GM19239 (cell line): ENCODE data around the gene TK2.
"Not testable (repeated sequence)": the region's sequence is repeated elsewhere in the genome, so short reads cannot be mapped to it uniquely, and the experiment has no call there.

Experiments
- DNase-seq: peaks from one replicate; pipeline ENCODE4 v3.0.0; 2011; ENCODE audit warnings: low spot score; ENCODE audit not compliant: insufficient read length
- FAIRE-seq: peaks from 2 replicates; lab custom pipeline; 2011; peaks lifted over from hg19 to GRCh38; lab: Jason Lieb, UNC

Gene TK2

GRCh38 chr16:66549284-66550131 is at the start of gene TK2:
Gene TK2 (minus strand): TSS chr16:66550122. CDS start chr16:66550061, 61 bp downstream.
- FAIRE-seq (no peak), DNase-seq (peak; percentile 17)

DNA sequence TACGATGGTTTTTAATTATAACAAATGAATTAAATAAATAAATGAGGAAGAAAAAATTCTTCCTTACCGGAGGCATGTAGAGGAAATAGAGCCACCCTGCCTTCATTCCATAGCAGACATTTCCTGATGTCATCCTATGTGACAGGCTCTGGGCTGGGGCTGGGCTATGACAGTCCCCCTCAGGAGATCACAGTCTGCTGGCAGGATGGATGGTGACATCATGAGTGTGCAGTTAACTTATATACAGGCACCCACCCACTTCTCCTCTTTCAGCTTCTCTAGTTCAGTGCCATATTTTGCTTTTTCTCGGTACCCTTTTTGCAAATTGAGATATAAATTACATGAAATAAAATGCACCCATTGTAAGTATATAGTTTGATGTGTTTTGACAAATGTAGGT is 48.2 kb upstream of the TK2 start:
- FAIRE-seq (no peak), DNase-seq (no peak)

DNA sequence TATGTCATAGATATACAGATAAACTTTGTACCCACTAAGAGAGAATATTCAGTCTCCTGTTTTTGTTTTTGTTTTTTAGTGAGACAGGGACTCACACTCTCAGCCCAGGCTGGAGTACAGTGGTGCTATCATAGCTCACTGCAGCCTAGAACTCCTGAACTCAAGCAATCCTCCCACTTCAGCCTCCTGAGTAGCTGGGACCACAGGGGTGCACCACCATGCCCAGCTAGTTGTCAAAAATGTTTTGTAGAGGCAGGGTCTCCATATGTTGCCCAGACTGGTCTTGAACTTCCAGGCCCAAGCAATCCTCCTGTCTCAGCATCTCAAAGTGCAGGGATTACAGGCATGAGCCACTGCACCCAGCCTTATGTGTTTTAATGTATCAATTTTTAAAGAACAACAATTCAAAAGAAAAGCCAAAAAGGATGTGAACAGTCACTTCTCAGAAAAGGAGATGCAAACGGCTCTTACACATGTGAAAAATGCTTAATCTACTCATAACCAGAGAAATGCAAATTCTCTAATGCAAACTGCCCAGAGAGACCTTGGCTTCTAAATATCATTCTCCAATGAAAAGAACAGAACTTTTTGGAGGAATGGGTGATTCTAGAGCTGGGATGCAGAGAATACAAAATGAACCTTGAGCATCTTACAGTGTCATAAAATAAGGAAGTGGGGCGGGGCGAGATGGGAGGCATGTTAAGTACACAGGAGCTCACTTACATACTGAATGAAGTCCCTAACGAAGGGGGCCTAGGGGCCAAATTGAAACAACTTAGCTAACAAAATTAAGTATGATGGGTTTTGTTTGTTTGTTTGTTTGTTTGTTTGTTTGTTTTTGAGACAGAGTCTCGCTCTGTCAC is 47.3 kb upstream of the TK2 start:
- DNase-seq = no peak
- no peak for FAIRE-seq

DNA sequence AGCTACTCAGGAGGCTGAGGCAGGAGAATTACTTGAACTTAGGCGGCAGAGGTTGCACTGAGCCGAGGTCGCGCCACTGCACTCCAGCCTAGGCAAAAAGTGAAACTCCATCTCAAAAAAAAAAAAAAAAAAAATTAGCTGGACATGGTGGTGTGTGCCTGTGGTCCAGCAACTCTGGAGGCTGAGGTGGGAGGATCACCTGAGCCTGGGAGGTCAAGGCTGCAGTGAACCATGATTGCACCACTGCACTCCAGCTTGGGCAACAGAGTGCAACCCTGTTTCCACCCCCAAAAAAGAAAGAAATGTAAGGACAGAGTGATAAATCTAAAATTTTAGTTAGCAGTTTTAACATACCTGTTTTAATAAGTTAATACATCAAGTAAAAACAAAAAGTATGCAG is 46.6 kb upstream of the TK2 start:
- FAIRE-seq, DNase-seq: not testable (repeated sequence)

DNA sequence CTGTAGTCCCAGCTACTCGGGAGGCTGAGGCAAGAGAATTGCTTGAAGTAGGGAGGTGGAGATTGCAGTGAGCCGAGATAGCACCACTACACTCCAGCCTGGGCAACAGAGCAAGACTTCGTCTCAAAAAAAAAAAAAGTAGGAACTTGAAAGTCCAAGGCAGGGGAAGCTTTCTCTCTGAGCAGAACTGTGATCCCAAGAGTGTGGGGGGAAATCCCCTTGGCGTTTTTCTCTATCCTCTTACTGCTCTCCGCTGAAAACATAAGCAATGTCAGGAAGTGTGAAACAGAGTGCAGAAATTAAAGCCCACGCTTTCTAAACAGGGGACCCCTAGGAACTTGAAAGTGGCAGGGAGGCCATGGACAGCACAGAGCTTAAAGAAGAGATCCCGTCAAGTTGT is 44.8 kb upstream of the TK2 start:
- FAIRE-seq = no peak

GRCh38 chr16:66592814-66593213 is 42.9 kb upstream of the TK2 start:
- FAIRE-seq = no peak
- DNase-seq = no peak

More for the DNA sequence above, 44.8 kb upstream of the TK2 start:
- DNase-seq = no peak

DNA sequence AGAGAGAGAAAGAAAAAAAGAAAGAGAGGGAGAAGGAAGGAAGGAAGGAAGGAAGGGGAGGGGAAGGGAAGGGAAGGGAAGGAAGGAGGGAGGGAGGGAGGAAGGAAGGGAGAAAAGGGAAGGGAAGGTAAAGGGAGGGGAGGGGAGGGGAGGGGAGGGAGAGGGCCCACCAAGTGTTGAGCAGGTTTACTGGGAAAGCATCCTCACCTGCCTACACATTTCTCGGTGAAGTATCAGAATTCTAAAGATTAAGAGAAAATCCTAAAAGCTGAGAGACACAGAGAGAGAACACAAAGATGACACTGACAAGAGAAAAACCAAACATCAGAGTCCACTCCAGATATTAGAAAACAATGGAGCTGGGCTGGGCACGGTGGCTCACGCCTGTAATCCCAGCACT is 42.3 kb upstream of the TK2 start:
- FAIRE-seq = no peak
- no peak for DNase-seq

DNA sequence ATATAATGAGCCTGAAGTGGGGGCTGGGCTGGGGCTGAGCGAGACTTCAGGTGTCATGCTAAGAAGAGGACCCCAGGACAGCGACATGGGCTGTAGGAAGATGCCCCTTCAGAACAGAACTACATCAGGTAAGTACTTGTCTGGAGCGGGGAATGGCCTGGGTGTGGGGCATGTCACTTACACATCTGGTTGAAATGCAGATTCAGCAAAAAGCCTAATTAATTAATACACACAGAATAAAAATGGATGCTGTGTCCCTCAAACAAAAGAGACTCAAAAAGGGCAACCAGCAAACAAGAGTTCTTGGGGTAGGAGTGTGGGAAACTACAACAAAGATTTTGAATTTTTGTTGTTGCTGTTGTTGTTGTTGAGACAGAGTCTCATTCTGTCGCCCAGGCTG is 41.1 kb upstream of the TK2 start:
- FAIRE-seq (no peak), DNase-seq (no peak)

DNA sequence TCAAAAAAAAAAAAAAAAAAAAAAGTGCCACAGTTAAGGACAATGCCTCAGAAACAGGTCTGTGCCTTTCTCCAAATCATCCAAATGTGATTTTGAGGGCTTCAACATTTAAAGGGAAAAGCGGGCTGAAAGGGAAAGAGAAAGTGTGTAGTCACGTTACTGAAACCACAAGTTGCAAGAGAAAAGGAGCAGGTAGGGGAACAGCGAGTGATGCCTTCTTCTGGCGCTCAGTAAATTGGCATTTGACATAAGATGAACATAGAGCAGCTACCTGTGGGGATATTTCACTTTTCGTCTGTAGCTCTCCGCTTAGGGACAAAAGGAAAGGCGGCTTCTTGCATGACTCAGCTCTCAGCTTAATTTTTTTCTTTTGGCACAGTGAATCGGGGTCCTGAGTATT is 40.4 kb upstream of the TK2 start:
- no peak for DNase-seq
- FAIRE-seq = peak; percentile 81

- peak; percentile 43 for DNase-seq
- FAIRE-seq = no peak
Measured at GRCh38 chr16:66588981-66589713, 39.2 kb upstream of the TK2 start.

DNA sequence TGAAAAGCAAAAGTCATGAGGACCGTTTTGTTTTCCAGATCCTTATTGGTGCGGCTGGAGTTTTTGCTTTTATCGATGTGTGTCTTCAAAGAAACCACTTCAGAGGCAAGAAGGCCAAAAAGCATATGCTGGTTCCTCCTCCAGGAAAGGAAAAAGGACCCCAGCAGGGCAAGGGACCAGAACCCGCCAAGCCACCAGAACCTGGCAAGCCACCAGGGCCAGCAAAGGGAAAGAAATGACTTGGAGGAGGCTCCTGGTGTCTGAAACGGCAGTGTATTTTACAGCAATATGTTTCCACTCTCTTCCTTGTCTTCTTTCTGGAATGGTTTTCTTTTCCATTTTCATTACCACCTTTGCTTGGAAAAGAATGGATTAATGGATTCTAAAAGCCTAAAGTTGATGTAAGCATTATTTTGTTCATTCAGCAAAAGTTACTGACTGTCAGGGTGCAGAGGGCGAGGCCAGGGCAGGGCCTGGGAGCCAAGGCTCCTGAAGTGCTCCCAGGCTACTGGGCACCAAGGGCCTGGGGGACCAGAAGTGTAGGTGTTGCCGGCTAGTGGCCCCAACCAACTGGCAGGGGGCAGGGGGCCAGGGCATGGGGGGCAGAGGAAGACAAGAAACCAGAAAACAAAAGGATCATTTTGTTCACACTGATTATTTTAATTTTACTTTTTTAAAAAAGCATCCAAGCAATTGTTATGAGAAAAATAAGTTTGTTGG is 38.1 kb upstream of the TK2 start:
- FAIRE-seq = no peak
- DNase-seq = no peak

DNA sequence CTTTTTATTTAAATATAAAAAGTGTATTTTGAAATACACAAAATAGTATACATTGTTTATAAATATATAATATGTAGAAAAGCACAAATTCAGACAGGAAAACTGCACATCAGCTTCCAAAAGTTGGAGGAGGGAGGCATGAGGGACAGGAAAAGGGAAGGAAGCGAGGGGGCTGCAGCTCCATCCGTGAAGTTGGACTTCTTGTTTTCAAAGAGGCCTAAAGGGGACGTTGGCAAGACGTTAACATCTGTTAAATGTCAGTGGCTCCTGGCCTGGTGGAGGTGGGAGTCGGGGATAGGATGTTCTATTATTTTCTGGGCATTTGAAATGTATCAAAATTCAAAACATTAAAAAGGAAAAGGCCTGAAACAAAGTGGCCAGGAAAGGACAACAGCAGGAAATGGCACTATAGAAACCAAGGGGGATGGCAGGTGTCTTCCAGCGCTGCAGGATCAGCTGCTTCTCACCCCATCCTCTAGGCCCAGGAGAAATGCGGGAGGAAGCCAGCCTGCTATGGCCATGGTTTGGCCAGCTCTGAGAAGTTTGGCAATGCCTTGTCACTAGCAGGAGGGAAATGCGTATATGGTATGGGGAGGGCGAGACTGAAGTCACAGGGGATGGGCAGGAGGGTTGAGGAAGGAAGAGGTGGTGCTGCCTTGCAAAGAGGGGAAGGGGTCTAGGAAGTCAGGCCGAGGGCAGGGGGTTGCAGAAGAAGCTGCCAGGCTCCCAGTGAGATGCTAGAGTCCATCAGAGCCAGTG is 35.7 kb upstream of the TK2 start:
- DNase-seq (no peak), FAIRE-seq (no peak)

DNA sequence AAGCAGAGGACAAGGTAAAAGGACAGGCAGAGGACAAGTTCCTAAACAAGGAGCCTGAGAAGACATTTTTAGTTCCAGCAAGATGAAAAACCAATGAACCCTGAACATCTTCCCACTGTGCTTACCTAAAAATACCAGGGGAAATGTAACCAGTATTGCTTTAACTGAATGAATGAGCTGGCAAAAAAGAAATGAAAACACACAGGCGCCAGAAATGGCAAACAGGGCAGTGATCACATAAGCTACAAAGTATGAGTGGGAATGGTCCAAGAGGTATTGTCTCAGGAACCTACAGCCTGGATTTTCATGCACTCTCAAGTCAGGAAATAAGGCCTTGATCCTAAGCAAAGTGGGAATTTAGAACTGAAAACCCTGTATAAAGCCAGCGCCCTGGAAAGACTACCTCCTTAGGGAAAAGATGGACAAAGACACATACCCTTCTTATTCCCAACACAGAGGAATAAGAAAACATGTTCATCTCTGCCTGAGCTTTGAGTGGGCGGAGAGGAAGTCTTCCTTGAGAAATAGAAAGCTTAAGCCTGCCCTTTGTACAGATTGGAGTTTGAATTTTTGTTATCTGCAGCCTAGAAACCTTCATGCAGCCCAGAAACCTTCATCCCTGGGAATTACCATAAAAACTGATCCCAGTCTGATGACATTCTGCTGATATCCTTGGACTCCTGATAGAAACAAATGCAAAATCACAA is 31.5 kb upstream of the TK2 start:
- DNase-seq (no peak), FAIRE-seq (no peak)

DNA sequence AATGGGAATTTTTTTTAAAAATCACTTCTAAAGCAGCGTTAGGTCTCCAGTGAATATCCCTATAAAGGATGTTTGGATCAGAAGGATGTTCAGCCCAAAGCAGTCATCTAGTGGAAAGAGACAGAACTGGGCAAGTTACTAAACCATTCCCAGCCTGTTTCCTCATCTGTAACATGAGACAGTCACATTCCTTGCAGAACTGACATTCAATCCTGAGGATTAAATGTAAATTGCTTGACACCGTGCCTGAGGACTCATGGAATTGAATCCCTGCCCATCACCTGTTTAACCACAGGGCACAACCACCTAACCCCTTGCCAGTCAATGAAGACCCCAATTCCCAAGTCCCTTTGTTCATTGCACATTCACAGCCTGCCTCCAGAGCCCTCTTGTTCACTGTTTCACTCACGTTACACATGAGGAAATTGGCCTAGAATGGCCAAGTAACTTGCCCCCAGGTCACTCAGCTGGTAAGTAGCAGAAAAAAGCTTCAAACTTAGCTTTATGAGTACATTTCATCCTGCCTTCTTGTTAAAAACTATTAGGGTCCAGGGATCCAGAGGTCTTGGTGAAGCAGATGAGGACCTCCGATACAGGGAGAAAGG is 30.8 kb upstream of the TK2 start:
- DNase-seq (no peak), FAIRE-seq (no peak)

GRCh38 chr16:66578651-66579531 is 29.0 kb upstream of the TK2 start, which contains the start of gene CMTM2:
Gene CMTM2 (plus strand): TSS chr16:66579463. CDS start chr16:66579608, 145 bp downstream.
- no peak for DNase-seq

DNA sequence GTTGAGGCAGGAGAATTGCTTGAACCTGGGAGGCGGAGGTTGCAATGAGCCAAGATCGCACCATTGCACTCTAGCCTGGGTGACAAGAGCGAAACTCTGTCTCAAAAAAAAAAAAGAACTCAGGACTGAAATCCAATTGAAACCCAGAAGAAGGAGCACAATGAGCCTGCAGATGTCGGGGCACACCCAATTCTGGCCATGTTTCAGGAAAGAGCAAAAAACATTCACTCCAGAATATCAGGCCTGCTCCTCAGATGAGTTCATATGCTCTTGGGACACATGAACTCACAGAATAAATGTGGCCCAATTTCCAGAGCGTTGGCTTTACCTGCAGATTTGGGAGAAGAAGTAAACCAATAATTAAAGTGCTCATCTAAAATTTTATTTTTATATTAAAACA is 26.4 kb upstream of the TK2 start:
- no peak for DNase-seq
- no peak for FAIRE-seq

More at GRCh38 chr16:66578651-66579531, 29.0 kb upstream of the TK2 start, which contains the start of gene CMTM2:
- no peak for FAIRE-seq

- FAIRE-seq (no peak), DNase-seq (no peak)
Measured at GRCh38 chr16:66575060-66575459, 25.1 kb upstream of the TK2 start.
